ENCODE data around the gene RAET1L.
"Not testable (repeated sequence)": the region's sequence is repeated elsewhere in the genome, so short reads cannot be mapped to it uniquely, and the experiment has no call there.

RAET1L gene

GRCh38 chr6:149990212-149990660 is 35.1 kb downstream of the RAET1L start:
- no peak for DNase-seq

- DNase-seq, result no peak
These were observed 36.6 kb downstream of the RAET1L start for GRCh38 chr6:149988550-149989346.

GRCh38 chr6:149987602-149988107 is 37.7 kb downstream of the RAET1L start:
- DNase-seq, result no peak

GRCh38 chr6:149985481-149985937 is 39.8 kb downstream of the RAET1L start:
- no peak for DNase-seq

- DNase-seq, result no peak
These were observed 40.6 kb downstream of the RAET1L start for GRCh38 chr6:149984773-149985172.

- no peak for DNase-seq
These were observed 42.2 kb downstream of the RAET1L start for GRCh38 chr6:149983145-149983544.

- no peak for DNase-seq
These were observed 46.0 kb downstream of the RAET1L start for GRCh38 chr6:149979293-149979692.

GRCh38 chr6:149978610-149979009 is 46.7 kb downstream of the RAET1L start:
- no peak for DNase-seq

GRCh38 chr6:149977221-149977620 is 48.1 kb downstream of the RAET1L start:
- no peak for DNase-seq

- DNase-seq, result no peak
These were observed 49.9 kb downstream of the RAET1L start for GRCh38 chr6:149975400-149975799.

- peak; percentile 65 for DNase-seq
These were observed 50.5 kb downstream of the RAET1L start for GRCh38 chr6:149974825-149975224.

- not testable (repeated sequence) for DNase-seq
These were observed 50.9 kb downstream of the RAET1L start for GRCh38 chr6:149974394-149974793.

GRCh38 chr6:149969635-149970034 is 55.7 kb downstream of the RAET1L start:
- DNase-seq, result no peak

GRCh38 chr6:149968909-149969308 is 56.4 kb downstream of the RAET1L start:
- not testable (repeated sequence) for DNase-seq

All from inflammatory macrophage treated with lipopolysaccharide for 4 hours (primary cell).